Peyer's patch (tissue), 4 donors: Measurements from ENCODE around the gene EVPL.

Experiments
- CTCF ChIP-seq, 6 experiments: fragments of 450-650 bp in 4 of 6; fragments of 200-600 bp in 2 of 6; sonication (generic) in 1 of 6; IDR thresholded peaks; one replicate each; pipeline ENCODE4 v1.5.1; 2017 to 2019; ENCODE audit warnings: antibody characterized with exemption in 6 of 6, mild to moderate bottlenecking in 3 of 6, moderate library complexity in 1 of 6
- POLR2A ChIP-seq, 2 donors: fragments of 450-650 bp; IDR thresholded peaks; one replicate each; pipeline ENCODE4 v1.5.1; 2017; ENCODE audit warnings: antibody characterized with exemption in 2 of 2, mild to moderate bottlenecking in 2 of 2, moderate library complexity in 2 of 2

GRCh38 chr17:76074390-76075363 lies 47.6 kb upstream of the EVPL start, which contains the start of gene GALR2:
- no peak for TF ChIP-seq CTCF (IDR thresholded peaks at IDR 0.05)
- no peak for TF ChIP-seq POLR2A (IDR thresholded peaks at IDR 0.05)
